HepG2 (cell line): ENCODE results near the gene SAMD10. TPM values are rescaled to one million over a fixed set of nuclear protein-coding genes. Genes with fewer than 3 reads are reported as not detected.
A peak's percentile ranks its signal among the peaks of the same experiment; 100 is the strongest.

Experiments used
- EHMT2 ChIP-seq: fragments of 200-600 bp; sonication (generic); IDR thresholded peaks from 2 replicates; pipeline ENCODE4 v1.7.0; 2017; ENCODE audit warnings: antibody characterized with exemption, low read depth, low read length, borderline replicate concordance
- MYC ChIP-seq: sonication (generic); formaldehyde crosslinking; IDR thresholded peaks from 2 replicates; pipeline ENCODE4 v1.9.0; 2021; ENCODE audit warnings: missing genetic modification reagents, borderline replicate concordance
- NR1H2 ChIP-seq: sonication (generic); formaldehyde crosslinking; IDR thresholded peaks from 2 replicates; pipeline ENCODE4 v1.8.1; 2022; ENCODE audit warnings: low read depth, missing genetic modification reagents, borderline replicate concordance
- PHF21A ChIP-seq: sonication (generic); formaldehyde crosslinking; IDR thresholded peaks from 2 replicates; pipeline ENCODE4 v1.5.0; 2020; ENCODE audit warnings: mild to moderate bottlenecking, missing genetic modification reagents
- RCOR2 ChIP-seq: IDR thresholded peaks from 2 replicates; pipeline ENCODE4 v1.6.1; 2016; ENCODE audit warnings: missing biosample characterization, missing genetic modification reagents
- U2AF1 ChIP-seq: fragments of 200-400 bp; formaldehyde crosslinking; optimal IDR thresholded peaks from 2 replicates; pipeline ENCODE3; 2017; ENCODE audit warnings: mild to moderate bottlenecking, low read depth, low read length
- ZBTB7B ChIP-seq: sonication (generic); formaldehyde crosslinking; IDR thresholded peaks from 2 replicates; pipeline ENCODE4 v1.4.0; 2020; ENCODE audit warnings: missing genetic modification reagents
- ZFP37 ChIP-seq: sonication (generic); formaldehyde crosslinking; IDR thresholded peaks from 2 replicates; pipeline ENCODE4 v1.4.0; 2020; ENCODE audit warnings: missing genetic modification reagents, borderline replicate concordance
- ZNF20 ChIP-seq: sonication (generic); formaldehyde crosslinking; IDR thresholded peaks from 2 replicates; pipeline ENCODE4 v1.4.0; 2020; ENCODE audit warnings: mild to moderate bottlenecking, moderate library complexity, missing genetic modification reagents
- ZNF296 ChIP-seq: sonication (generic); formaldehyde crosslinking; conservative IDR thresholded peaks from 2 replicates; pipeline ENCODE4 v1.5.0; 2020; ENCODE audit warnings: mild to moderate bottlenecking, missing genetic modification reagents
- ZNF570 ChIP-seq: sonication (generic); formaldehyde crosslinking; IDR thresholded peaks from 2 replicates; pipeline ENCODE4 v1.4.0; 2020; ENCODE audit warnings: mild to moderate bottlenecking, missing genetic modification reagents, borderline replicate concordance
- ZNF660 ChIP-seq: sonication (generic); formaldehyde crosslinking; IDR thresholded peaks from 2 replicates; pipeline ENCODE4 v1.5.1; 2020; ENCODE audit warnings: mild to moderate bottlenecking, low read depth, missing genetic modification reagents, borderline replicate concordance
- polyA plus RNA-seq, 8 experiments: library from polyadenylated mRNA; depleted of rRNA in 3 of 8; stranded (reverse) in 7 of 8; unstranded in 1 of 8; fragments of >200 nt; fragmentation: Illumina TruSeq in 4 of 8; extraction: Trizol in 4 of 8; gene quantifications; 2 replicates each; pipeline versions ENCODE4 v1.2.1 to v1.2.3, GENCODE V29; 2011 to 2016; ENCODE audit warnings: low read depth in 4 of 8, missing spikeins in 1 of 8, mixed read lengths in 1 of 8; ENCODE audit not compliant: insufficient read depth in 1 of 8
- total RNA-seq, 5 experiments: library from RNA; depleted of rRNA; stranded (reverse); fragments of >200 nt; fragmentation: Illumina TruSeq; extraction: Trizol; gene quantifications; 2 replicates each; pipeline ENCODE4 v1.2.3, GENCODE V29; 2016; ENCODE audit warnings: low read depth in 1 of 5
- TF ChIP-seq, protein P1 (sequence below): IDR thresholded peaks from 2 replicates; pipeline ENCODE4 v1.6.1; 2016; ENCODE audit warnings: missing biosample characterization, missing genetic modification reagents, low read depth
- TF ChIP-seq, protein P2 (sequence below): sonication (generic); formaldehyde crosslinking; IDR thresholded peaks from 2 replicates; pipeline ENCODE4 v1.4.0; 2020; ENCODE audit warnings: mild to moderate bottlenecking, missing genetic modification reagents, borderline replicate concordance
- TF ChIP-seq, protein P3 (sequence below): sonication (generic); formaldehyde crosslinking; IDR thresholded peaks from 2 replicates; pipeline ENCODE4 v1.4.0; 2020; ENCODE audit warnings: missing genetic modification reagents, borderline replicate concordance
- TF ChIP-seq, protein P4 (sequence below): sonication (generic); formaldehyde crosslinking; conservative IDR thresholded peaks from 2 replicates; pipeline ENCODE4 v1.4.0; 2020; ENCODE audit warnings: missing genetic modification reagents
- TF ChIP-seq, protein P5 (sequence below): sonication (generic); formaldehyde crosslinking; IDR thresholded peaks from 2 replicates; pipeline ENCODE4 v1.4.0; 2020; ENCODE audit warnings: mild to moderate bottlenecking, missing genetic modification reagents

SAMD10 gene
- total and polyA plus RNA-seq, 2 of the 13 experiments (the other 11 are each of a cell fraction or from before 2014, with no cell fraction given): 6.1 to 11.0 TPM

DNA sequence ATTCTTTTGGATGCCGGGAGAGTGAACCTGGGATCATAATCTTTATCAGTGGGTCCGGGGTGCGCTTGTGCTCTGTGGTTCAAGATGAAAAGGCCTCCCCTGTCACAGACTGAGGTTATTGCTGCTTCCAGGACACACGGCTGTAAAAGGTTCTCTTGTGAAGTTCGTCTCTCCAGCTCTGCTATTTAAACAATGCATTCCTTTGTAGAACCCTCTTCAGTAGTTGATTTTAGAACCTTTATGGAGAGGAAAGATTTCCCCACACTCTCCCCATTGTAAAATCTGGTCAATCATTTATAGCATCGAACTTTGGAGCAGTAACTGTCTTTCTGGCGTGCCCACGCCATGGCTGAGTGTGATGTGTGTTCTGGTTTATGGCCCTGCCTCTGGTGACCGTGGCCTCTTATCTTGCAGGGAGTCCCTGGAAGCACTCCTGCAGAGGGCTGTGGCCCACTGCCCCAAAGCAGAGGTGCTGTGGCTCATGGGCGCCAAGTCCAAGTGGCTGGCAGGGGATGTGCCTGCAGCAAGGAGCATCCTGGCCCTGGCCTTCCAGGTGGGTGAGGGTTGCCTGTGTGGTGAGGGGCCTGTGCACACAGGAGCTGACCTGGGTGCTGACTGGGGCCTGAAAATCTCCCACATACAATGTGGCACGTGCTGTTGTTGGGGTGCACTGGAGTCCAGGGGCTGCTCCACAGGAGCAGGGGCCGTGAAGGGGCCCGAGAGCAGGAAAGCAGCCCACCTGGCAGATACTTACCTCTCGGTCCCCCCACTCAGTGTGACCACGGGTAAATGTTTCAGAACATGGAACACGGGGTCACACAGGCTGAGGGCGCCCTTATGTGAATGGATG is 44.9 kb upstream of the SAMD10 start (continued):
- TF ChIP-seq, protein P1, sequence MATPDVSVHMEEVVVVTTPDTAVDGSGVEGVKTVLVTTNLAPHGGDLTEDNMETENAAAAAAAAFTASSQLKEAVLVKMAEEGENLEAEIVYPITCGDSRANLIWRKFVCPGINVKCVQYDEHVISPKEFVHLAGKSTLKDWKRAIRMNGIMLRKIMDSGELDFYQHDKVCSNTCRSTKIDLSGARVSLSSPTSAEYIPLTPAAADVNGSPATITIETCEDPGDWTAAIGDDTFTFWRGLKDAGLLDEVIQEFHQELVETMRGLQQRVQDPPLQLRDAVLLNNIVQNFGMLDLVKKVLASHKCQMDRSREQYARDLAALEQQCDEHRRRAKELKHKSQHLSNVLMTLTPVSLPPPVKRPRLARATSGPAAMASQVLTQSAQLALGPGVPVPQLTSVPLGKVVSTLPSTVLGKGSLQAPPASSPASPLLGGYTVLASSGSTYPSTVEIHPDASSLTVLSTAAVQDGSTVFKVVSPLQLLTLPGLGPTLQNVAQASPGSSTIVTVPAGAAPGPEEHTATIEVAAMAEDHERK (CRISPR knock-in tag): no peak
- TF ChIP-seq U2AF1 (peak; percentile 83), ZFP37 (CRISPR knock-in tag) (no peak), MYC (CRISPR knock-in tag) (peak; percentile 86; the same call in 1 of the 2 replicates), ZBTB7B (CRISPR knock-in tag) (no peak), ZNF20 (no peak), ZNF570 (CRISPR knock-in tag) (no peak; the same call in 1 of the 2 replicates), ZNF296 (CRISPR knock-in tag) (no peak), ZNF660 (no peak), PHF21A (peak; percentile 98), EHMT2 (peak; percentile 57; the same call in 1 of the 2 replicates), RCOR2 (CRISPR knock-in tag) (0 out of 2 replicates have a peak, but pooled peaks have one; percentile 80), NR1H2 (no peak)
- TF ChIP-seq, protein P2, sequence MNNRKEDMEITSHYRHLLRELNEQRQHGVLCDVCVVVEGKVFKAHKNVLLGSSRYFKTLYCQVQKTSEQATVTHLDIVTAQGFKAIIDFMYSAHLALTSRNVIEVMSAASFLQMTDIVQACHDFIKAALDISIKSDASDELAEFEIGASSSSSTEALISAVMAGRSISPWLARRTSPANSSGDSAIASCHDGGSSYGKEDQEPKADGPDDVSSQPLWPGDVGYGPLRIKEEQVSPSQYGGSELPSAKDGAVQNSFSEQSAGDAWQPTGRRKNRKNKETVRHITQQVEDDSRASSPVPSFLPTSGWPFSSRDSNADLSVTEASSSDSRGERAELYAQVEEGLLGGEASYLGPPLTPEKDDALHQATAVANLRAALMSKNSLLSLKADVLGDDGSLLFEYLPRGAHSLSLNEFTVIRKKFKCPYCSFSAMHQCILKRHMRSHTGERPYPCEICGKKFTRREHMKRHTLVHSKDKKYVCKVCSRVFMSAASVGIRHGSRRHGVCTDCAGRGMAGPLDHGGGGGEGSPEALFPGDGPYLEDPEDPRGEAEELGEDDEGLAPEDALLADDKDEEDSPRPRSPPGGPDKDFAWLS: peak; percentile 90; the same call in 1 of the 2 replicates
- TF ChIP-seq, protein P3, sequence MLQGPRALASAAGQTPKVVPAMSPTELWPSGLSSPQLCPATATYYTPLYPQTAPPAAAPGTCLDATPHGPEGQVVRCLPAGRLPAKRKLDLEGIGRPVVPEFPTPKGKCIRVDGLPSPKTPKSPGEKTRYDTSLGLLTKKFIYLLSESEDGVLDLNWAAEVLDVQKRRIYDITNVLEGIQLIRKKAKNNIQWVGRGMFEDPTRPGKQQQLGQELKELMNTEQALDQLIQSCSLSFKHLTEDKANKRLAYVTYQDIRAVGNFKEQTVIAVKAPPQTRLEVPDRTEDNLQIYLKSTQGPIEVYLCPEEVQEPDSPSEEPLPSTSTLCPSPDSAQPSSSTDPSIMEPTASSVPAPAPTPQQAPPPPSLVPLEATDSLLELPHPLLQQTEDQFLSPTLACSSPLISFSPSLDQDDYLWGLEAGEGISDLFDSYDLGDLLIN: peak; percentile 68; the same call in 1 of the 2 replicates
- TF ChIP-seq, protein P4, sequence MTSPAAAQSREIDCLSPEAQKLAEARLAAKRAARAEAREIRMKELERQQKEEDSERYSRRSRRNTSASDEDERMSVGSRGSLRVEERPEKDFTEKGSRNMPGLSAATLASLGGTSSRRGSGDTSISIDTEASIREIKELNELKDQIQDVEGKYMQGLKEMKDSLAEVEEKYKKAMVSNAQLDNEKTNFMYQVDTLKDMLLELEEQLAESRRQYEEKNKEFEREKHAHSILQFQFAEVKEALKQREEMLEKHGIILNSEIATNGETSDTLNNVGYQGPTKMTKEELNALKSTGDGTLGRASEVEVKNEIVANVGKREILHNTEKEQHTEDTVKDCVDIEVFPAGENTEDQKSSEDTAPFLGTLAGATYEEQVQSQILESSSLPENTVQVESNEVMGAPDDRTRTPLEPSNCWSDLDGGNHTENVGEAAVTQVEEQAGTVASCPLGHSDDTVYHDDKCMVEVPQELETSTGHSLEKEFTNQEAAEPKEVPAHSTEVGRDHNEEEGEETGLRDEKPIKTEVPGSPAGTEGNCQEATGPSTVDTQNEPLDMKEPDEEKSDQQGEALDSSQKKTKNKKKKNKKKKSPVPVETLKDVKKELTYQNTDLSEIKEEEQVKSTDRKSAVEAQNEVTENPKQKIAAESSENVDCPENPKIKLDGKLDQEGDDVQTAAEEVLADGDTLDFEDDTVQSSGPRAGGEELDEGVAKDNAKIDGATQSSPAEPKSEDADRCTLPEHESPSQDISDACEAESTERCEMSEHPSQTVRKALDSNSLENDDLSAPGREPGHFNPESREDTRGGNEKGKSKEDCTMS (CRISPR knock-in tag): no peak
- TF ChIP-seq, protein P5, sequence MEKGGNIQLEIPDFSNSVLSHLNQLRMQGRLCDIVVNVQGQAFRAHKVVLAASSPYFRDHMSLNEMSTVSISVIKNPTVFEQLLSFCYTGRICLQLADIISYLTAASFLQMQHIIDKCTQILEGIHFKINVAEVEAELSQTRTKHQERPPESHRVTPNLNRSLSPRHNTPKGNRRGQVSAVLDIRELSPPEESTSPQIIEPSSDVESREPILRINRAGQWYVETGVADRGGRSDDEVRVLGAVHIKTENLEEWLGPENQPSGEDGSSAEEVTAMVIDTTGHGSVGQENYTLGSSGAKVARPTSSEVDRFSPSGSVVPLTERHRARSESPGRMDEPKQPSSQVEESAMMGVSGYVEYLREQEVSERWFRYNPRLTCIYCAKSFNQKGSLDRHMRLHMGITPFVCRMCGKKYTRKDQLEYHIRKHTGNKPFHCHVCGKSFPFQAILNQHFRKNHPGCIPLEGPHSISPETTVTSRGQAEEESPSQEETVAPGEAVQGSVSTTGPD (CRISPR knock-in tag): peak; percentile 91; the same call in 1 of the 2 replicates
